ENCODE data around the gene DNAJC3.

GRCh38 chr13:95745289-95745688, 68.3 kb downstream of the DNAJC3 start:
- TF ChIP-seq CTCF (IDR thresholded peaks at IDR 0.05; ENCODE audit: insufficient read depth, low read depth, low read length) (no peak), EZH2 (IDR thresholded peaks at IDR 0.05; ENCODE audit: insufficient read depth, low read length) (no peak)
